Activated CD4-positive, alpha-beta T cell treated with anti-CD3 and anti-CD28 coated beads, Interleukin-10, Interleukin-2, amounts not matched to agents 100 ng/mL and 50 ng/mL, durations not matched to agents 16 hours and 8 hours (primary cell): ENCODE measurements around the gene HABP4.

ENCODE experiments used
- DNase-seq: peaks from one replicate; pipeline ENCODE4 v3.0.0-alpha.2; 2020

HABP4 gene

DNA sequence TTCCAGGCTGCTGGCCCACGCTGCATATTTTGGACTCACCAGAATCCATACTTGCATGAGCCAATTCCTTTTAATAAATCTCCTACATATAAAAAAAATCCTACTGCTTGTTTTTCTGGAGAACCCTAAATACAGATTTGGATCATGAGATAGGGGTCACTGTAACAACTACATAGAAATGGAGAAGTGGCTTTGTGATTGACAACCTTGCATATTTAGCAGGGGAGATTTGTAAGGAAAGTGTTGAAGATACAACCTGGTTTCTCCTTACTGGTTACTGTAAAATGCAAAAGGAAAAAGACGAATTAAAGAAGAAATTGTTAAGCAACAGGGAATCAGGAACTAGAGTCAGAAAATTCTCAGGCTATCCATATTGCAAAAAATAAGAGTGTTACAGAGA, 74.8 kb downstream of the HABP4 start:
- DNase-seq, result no peak

DNA sequence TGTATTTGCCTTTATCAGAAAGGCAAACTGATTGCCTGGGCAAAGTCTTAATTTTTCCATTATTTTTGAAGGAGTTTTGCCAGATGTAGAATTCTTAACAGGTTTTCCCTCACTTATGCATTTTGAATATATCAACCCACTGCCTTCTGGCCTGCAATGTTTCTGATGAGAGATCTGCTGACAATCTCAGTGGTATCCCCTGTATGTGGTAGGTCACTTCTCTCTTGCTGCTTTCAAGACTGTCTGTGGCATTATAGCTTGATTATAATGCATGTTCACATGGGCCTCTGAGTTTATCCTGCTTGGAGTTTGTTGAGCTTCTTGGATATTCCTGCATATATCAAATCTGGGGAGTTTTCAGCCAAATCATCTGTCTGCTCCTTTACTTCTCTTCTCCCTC, 82.2 kb downstream of the HABP4 start:
- DNase-seq, result no peak

DNA sequence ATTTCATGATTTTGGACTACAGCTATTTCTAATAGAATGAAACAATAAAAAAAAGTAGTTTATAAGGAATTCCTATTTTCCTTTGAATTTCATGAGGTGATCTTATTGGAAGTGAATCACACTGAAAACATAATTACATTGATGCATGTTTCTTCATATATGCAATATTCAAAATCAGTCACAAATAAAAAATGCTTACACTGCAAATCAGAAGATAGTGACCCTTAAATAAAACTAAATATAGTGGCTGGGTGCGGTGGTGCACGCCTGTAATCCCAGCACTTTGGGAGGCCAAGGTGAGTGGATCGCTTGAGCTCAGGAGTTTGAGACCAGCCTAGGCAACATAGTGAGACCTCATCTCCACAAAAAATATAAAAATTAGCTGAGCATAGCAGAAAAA, 90.1 kb downstream of the HABP4 start:
- no peak for DNase-seq
